GM23338 (cell line): ENCODE measurements around the gene CPE. TPM values are rescaled to one million over a fixed set of nuclear protein-coding genes. Genes with fewer than 3 reads are reported as not detected.

Experiments
- ATAC-seq: fragments of 200-7000 bp; cut with Tn5 transposase; 3 replicates; pipeline ENCODE4 v1.9.1; 2020
- DNase-seq: peaks from one replicate; pipeline ENCODE4 v3.0.0-alpha.2; 2015; ENCODE audit warnings: low spot score
- H2AFZ ChIP-seq: fragments of 200-600 bp; sonication (generic); 2 replicates; pipeline ENCODE4 v1.8.0; 2016; ENCODE audit warnings: antibody characterized with exemption, mild to moderate bottlenecking, moderate library complexity
- H3F3A ChIP-seq: fragments of 200-600 bp; sonication (generic); replicated peaks from 2 replicates; pipeline ENCODE4 v1.8.0; 2017; ENCODE audit warnings: antibody characterized with exemption, mixed run types, low read depth
- H3K27ac ChIP-seq: fragments of 200-600 bp; sonication (generic); 2 replicates; pipeline ENCODE4 v1.6.1; 2016; ENCODE audit warnings: low read depth
- H3K27me3 ChIP-seq: fragments of 200-600 bp; sonication (generic); 2 replicates; pipeline ENCODE4 v1.8.0; 2016; ENCODE audit warnings: mild to moderate bottlenecking, mixed run types, moderate library complexity; ENCODE audit not compliant: insufficient read depth
- H3K36me3 ChIP-seq: fragments of 200-600 bp; sonication (generic); 2 replicates; pipeline ENCODE4 v1.8.0; 2016; ENCODE audit warnings: mild to moderate bottlenecking; ENCODE audit not compliant: insufficient read depth
- H3K4me1 ChIP-seq: fragments of 200-600 bp; sonication (generic); 2 replicates; pipeline ENCODE4 v1.8.0; 2016; ENCODE audit warnings: mild to moderate bottlenecking, moderate library complexity; ENCODE audit not compliant: insufficient read depth
- H3K4me2 ChIP-seq: fragments of 200-600 bp; sonication (generic); 2 replicates; pipeline ENCODE4 v1.7.1; 2017; ENCODE audit warnings: mixed run types
- H3K4me3 ChIP-seq: fragments of 200-600 bp; sonication (generic); 2 replicates; pipeline ENCODE4 v1.6.1; 2016; ENCODE audit warnings: mixed run types
- H3K79me2 ChIP-seq: fragments of 200-600 bp; sonication (generic); replicated peaks from 2 replicates; pipeline ENCODE4 v1.8.0; 2017; ENCODE audit warnings: mild to moderate bottlenecking; ENCODE audit not compliant: insufficient read depth
- H3K9me2 ChIP-seq: fragments of 200-600 bp; sonication (generic); 2 replicates; pipeline ENCODE4 v1.8.0; 2017; ENCODE audit not compliant: insufficient read depth
- H4K20me1 ChIP-seq: fragments of 200-600 bp; sonication (generic); replicated peaks from 2 replicates; pipeline ENCODE4 v1.8.0; 2017; ENCODE audit warnings: mild to moderate bottlenecking; ENCODE audit not compliant: insufficient read depth
- H3K27ac Mint-ChIP-seq: 2 replicates; pipeline ENCODE4 v1.8.0; 2020; ENCODE audit warnings: inconsistent platforms, mild to moderate bottlenecking, moderate library complexity, mixed read lengths
- H3K27me3 Mint-ChIP-seq: 3 replicates; pipeline ENCODE4 v1.8.0; 2022; ENCODE audit warnings: low read depth, mild to moderate bottlenecking, moderate library complexity, mixed read lengths, inconsistent platforms; ENCODE audit not compliant: insufficient read depth, poor library complexity
- H3K36me3 Mint-ChIP-seq: 3 replicates; pipeline ENCODE4 v1.8.0; 2021; ENCODE audit warnings: low read depth, mild to moderate bottlenecking, inconsistent platforms, moderate library complexity, mixed read lengths
- H3K4me1 Mint-ChIP-seq: 3 replicates; pipeline ENCODE4 v1.8.0; 2020; ENCODE audit warnings: mild to moderate bottlenecking, inconsistent platforms, mixed read lengths
- H3K4me3 Mint-ChIP-seq: 3 replicates; pipeline ENCODE4 v1.8.0; 2021; ENCODE audit warnings: moderate library complexity, mild to moderate bottlenecking, inconsistent platforms, mixed read lengths
- H3K9me3 Mint-ChIP-seq: 3 replicates; pipeline ENCODE4 v1.8.0; 2020; ENCODE audit warnings: moderate library complexity, mild to moderate bottlenecking, inconsistent platforms, mixed read lengths
- CREB1 ChIP-seq: fragments of 250-450 bp; sonication (Bioruptor Pico); IDR thresholded peaks from 2 replicates; pipeline ENCODE4 v1.5.0; 2020; ENCODE audit warnings: low read depth, mild to moderate bottlenecking, moderate library complexity
- CTCF ChIP-seq, 2 experiments: fragments of 200-600 bp in 1 of 2; sonication (generic) in 1 of 2; conservative IDR thresholded peaks; 2 replicates each; pipeline versions ENCODE4 v1.5.1 to v1.6.1; 2016 to 2017; ENCODE audit warnings: antibody characterized with exemption in 2 of 2, low read depth in 2 of 2, mild to moderate bottlenecking in 2 of 2, moderate library complexity in 1 of 2
- ETS1 ChIP-seq: IDR thresholded peaks from 2 replicates; pipeline ENCODE4 v1.6.1; 2016; ENCODE audit warnings: antibody characterized with exemption
- EZH2 ChIP-seq: fragments of 200-600 bp; sonication (generic); IDR thresholded peaks from one replicate; pipeline ENCODE4 v1.8.0; 2017; ENCODE audit warnings: antibody characterized with exemption, mild to moderate bottlenecking, low read depth; ENCODE audit not compliant: unreplicated experiment
- EZH2phosphoT487 ChIP-seq: fragments of 200-600 bp; sonication (generic); IDR thresholded peaks from one replicate; pipeline ENCODE4 v1.8.1; 2018; ENCODE audit warnings: antibody characterized with exemption; ENCODE audit not compliant: unreplicated experiment
- JUNB ChIP-seq: IDR thresholded peaks from one replicate; pipeline ENCODE4 v1.6.1; 2016; ENCODE audit warnings: antibody characterized with exemption; ENCODE audit not compliant: unreplicated experiment
- NANOG ChIP-seq: IDR thresholded peaks from 2 replicates; pipeline ENCODE4 v1.6.1; 2016; ENCODE audit warnings: antibody characterized with exemption, borderline replicate concordance
- POLR2AphosphoS5 ChIP-seq: IDR thresholded peaks from 2 replicates; pipeline ENCODE4 v1.6.1; 2016; ENCODE audit warnings: antibody characterized with exemption, low read depth
- REST ChIP-seq: IDR thresholded peaks from one replicate; pipeline ENCODE4 v1.6.1; 2018; ENCODE audit warnings: antibody characterized with exemption; ENCODE audit not compliant: unreplicated experiment
- STAT1 ChIP-seq: IDR thresholded peaks from one replicate; pipeline ENCODE4 v1.6.1; 2016; ENCODE audit warnings: antibody characterized with exemption; ENCODE audit not compliant: unreplicated experiment
- ZNF114 ChIP-seq: fragments of 250-450 bp; sonication (Bioruptor Pico); IDR thresholded peaks from 2 replicates; pipeline ENCODE4 v1.5.0; 2020; ENCODE audit warnings: mild to moderate bottlenecking, moderate library complexity
- ZNF331 ChIP-seq: fragments of 250-450 bp; sonication (Bioruptor Pico); IDR thresholded peaks from 2 replicates; pipeline ENCODE4 v1.5.0; 2020; ENCODE audit warnings: low read depth, mild to moderate bottlenecking, moderate library complexity
- ZNF462 ChIP-seq: fragments of 250-450 bp; sonication (Bioruptor Pico); IDR thresholded peaks from 2 replicates; pipeline ENCODE4 v1.5.0; 2020; ENCODE audit warnings: mild to moderate bottlenecking, moderate library complexity
- polyA plus RNA-seq: library from polyadenylated mRNA; unstranded; fragments of >200 nt; fragmentation: Nextera tagmentation; extraction: Ambion mirVana; gene quantifications from 2 replicates; pipeline ENCODE4 v1.2.1, GENCODE V29; 2016
- total RNA-seq: library from RNA; depleted of rRNA; stranded (reverse); fragments of >200 nt; shearing (Covaris generic); gene quantifications from 2 replicates; pipeline ENCODE4 v1.2.3, GENCODE V29; 2014

CPE gene
- total and polyA plus RNA-seq, 2 experiments from 2014 or later: 10.3 to 16.5 TPM

- H3K79me2 ChIP-seq: no peaks in the 10 kb centered on the region
- no peaks in the 10 kb centered on the region for H3F3A ChIP-seq
- no peak overlapping the region for H2AFZ ChIP-seq
- no peak for TF ChIP-seq EZH2
- TF ChIP-seq REST: no peak
- no peak for TF ChIP-seq ETS1
- no peak for TF ChIP-seq STAT1
- TF ChIP-seq CTCF (conservative IDR thresholded peaks at IDR 0.05; ENCODE audit: low read depth in 2 of 2): no peak
- no peak for TF ChIP-seq ZNF462
- no peak for TF ChIP-seq EZH2phosphoT487
- no peak for TF ChIP-seq CREB1 (CRISPR knock-in tag)
- TF ChIP-seq NANOG: no peak
- no peak for TF ChIP-seq ZNF331 (CRISPR knock-in tag)
- no peak for TF ChIP-seq JUNB
- TF ChIP-seq POLR2AphosphoS5: no peak
- no peak for TF ChIP-seq ZNF114
- H3K36me3 ChIP-seq: peaks cover 18% of the 10 kb centered on the region; the same call in 1 of the 2 replicates
- peaks cover 7% of the 10 kb centered on the region for H3K27me3 Mint-ChIP-seq
- DNase-seq (no peak), ATAC-seq (no peak)
- no peaks in the 10 kb centered on the region for H3K4me1 ChIP-seq
- no peaks in the 10 kb centered on the region for H3K9me2 ChIP-seq
- H3K36me3 Mint-ChIP-seq: peaks cover 52% of the 10 kb centered on the region
- H3K27ac Mint-ChIP-seq: no peak overlapping the region
- no peaks in the 10 kb centered on the region for H3K4me1 Mint-ChIP-seq
- H3K9me3 Mint-ChIP-seq: peaks cover 5% of the 10 kb centered on the region
- H3K27me3 ChIP-seq: no peaks in the 10 kb centered on the region
- no peak overlapping the region for H3K4me2 ChIP-seq
- no peak overlapping the region for H3K4me3 Mint-ChIP-seq
- H3K4me3 ChIP-seq: no peak overlapping the region
- no peaks in the 10 kb centered on the region for H4K20me1 ChIP-seq
- H3K27ac ChIP-seq: no peak overlapping the region
Measured at GRCh38 chr4:165472943-165473676, 94.3 kb downstream of the CPE start.
